K562 (cell line): ENCODE data around the gene PITX1. TPM values are rescaled to one million over a fixed set of nuclear protein-coding genes. Genes with fewer than 3 reads are reported as not detected.

ENCODE experiments used
- ATAC-seq: fragments of 200-7000 bp; cut with Tn5 transposase; 3 replicates; pipeline ENCODE4 v1.9.1; 2020; ENCODE audit warnings: moderate library complexity
- BruUV-seq: library from RNA; stranded (reverse); fragments of 400-500 nt; replicated peaks from 2 replicates; lab custom pipeline; 2021; lab: Mats Ljungman, UMichigan
- CTCF ChIA-PET: fragments of 300-600 bp; formaldehyde crosslinking; extraction: SDS; loops from one replicate; lab custom pipeline; 2021; ENCODE audit warnings: low intra/inter-chr PET ratio; lab: Yijun Ruan, JAX
- POLR2A ChIA-PET: fragments of 300-600, 350-650 bp; sonication (Branson Sonifier 250); formaldehyde crosslinking; extraction: SDS; loops from one replicate; lab custom pipeline; 2021; ENCODE audit warnings: antibody characterized with exemption, inconsistent platforms; lab: Yijun Ruan, JAX
- DNase-seq, 4 experiments: peaks; one replicate each; pipeline versions ENCODE4 v3.0.0 to v3.0.0-alpha.2; 2011 to 2018; ENCODE audit warnings: low spot score in 3 of 4, mixed read lengths in 3 of 4; ENCODE audit errors: extremely low read depth in 1 of 4
- FAIRE-seq: peaks from 2 replicates; lab custom pipeline; 2011; peaks lifted over from hg19 to GRCh38; lab: Jason Lieb, UNC
- H2AFZ ChIP-seq: 2 replicates; pipeline ENCODE4 v1.6.0; 2011; ENCODE audit warnings: low read depth, low read length, control low read depth, inconsistent platforms
- H3K27ac ChIP-seq: fragments of 200-600 bp; 3 replicates; pipeline ENCODE4 v1.8.0; 2011; ENCODE audit warnings: low read depth, mild to moderate bottlenecking, control low read depth, inconsistent platforms, low read length, moderate library complexity, mixed read lengths; ENCODE audit errors: extremely low read depth
- H3K27me3 ChIP-seq, 2 experiments: fragments of 300-600 bp in 1 of 2; 2 replicates in 1 of 2; 3 replicates in 1 of 2; pipeline versions ENCODE4 v1.6.0 to v1.8.0; 2011; ENCODE audit warnings: inconsistent platforms in 2 of 2, low read length in 2 of 2, mild to moderate bottlenecking in 1 of 2, mixed read lengths in 1 of 2, moderate library complexity in 1 of 2; ENCODE audit not compliant: control insufficient read depth in 2 of 2, insufficient read depth in 2 of 2
- H3K36me3 ChIP-seq: fragments of 300-600 bp; 3 replicates; pipeline ENCODE4 v1.8.0; 2011; ENCODE audit warnings: mild to moderate bottlenecking, low read length, inconsistent platforms; ENCODE audit not compliant: control insufficient read depth, insufficient read depth
- H3K4me1 ChIP-seq, 2 experiments: fragments of 200-600 bp in 1 of 2; replicated peaks in 1 of 2; 2 replicates in 1 of 2; 3 replicates in 1 of 2; pipeline versions ENCODE4 v1.5.1 to v1.8.0; 2011; ENCODE audit warnings: inconsistent platforms in 2 of 2, low read length in 2 of 2, mild to moderate bottlenecking in 1 of 2, mixed read lengths in 1 of 2, moderate library complexity in 1 of 2; ENCODE audit not compliant: control insufficient read depth in 2 of 2, insufficient read depth in 2 of 2
- H3K4me2 ChIP-seq: 2 replicates; pipeline ENCODE4 v1.6.1; 2011; ENCODE audit warnings: low read length, control low read depth, inconsistent platforms, mixed read lengths; ENCODE audit not compliant: insufficient read depth
- H3K4me3 ChIP-seq: fragments of 200-600 bp; sonication (generic), shearing (Covaris generic); 2 replicates; pipeline ENCODE4 v1.5.1; 2016; ENCODE audit warnings: control low read depth, inconsistent platforms
- H3K79me2 ChIP-seq: fragments of 200-600 bp; 3 replicates; pipeline ENCODE4 v1.8.0; 2011; ENCODE audit warnings: low read length, inconsistent platforms; ENCODE audit not compliant: control insufficient read depth, insufficient read depth
- H3K9ac ChIP-seq, 2 experiments: 2 replicates each; pipeline versions ENCODE4 v1.6.0 to v1.6.1; 2011; ENCODE audit warnings: low read depth in 2 of 2, low read length in 2 of 2, control low read depth in 1 of 2, inconsistent platforms in 1 of 2, mild to moderate bottlenecking in 1 of 2, mixed read lengths in 1 of 2; ENCODE audit not compliant: insufficient read depth in 1 of 2
- H3K9me1 ChIP-seq: one replicate; pipeline ENCODE4 v1.6.0; 2011; ENCODE audit warnings: inconsistent platforms, mild to moderate bottlenecking, low read length, moderate library complexity; ENCODE audit not compliant: control insufficient read depth, insufficient read depth
- H3K9me3 ChIP-seq: replicated peaks from 2 replicates; pipeline ENCODE4 v1.5.1; 2011; ENCODE audit warnings: low read depth, low read length, inconsistent platforms; ENCODE audit not compliant: control insufficient read depth, insufficient read depth
- H4K20me1 ChIP-seq: replicated peaks from 2 replicates; pipeline ENCODE4 v1.6.1; 2011; ENCODE audit warnings: low read length, inconsistent platforms, mixed read lengths; ENCODE audit not compliant: control insufficient read depth, insufficient read depth
- ATF6 ChIP-seq: sonication (generic); formaldehyde crosslinking; IDR thresholded peaks from 2 replicates; pipeline ENCODE4 v1.4.0; 2020; ENCODE audit warnings: mild to moderate bottlenecking, missing genetic modification reagents
- CHD1 ChIP-seq: fragments of 200-600 bp; sonication (generic); IDR thresholded peaks from one replicate; pipeline ENCODE4 v1.6.1; 2012; ENCODE audit warnings: mild to moderate bottlenecking, moderate library complexity, low read length, inconsistent platforms
- ESRRA ChIP-seq: fragments of 450-650 bp; IDR thresholded peaks from 2 replicates; pipeline ENCODE4 v1.6.1; 2014; ENCODE audit warnings: low read depth, mild to moderate bottlenecking, moderate library complexity, borderline replicate concordance
- EZH2 ChIP-seq: IDR thresholded peaks from 2 replicates; pipeline ENCODE4 v1.6.1; 2012; ENCODE audit warnings: low read depth, mild to moderate bottlenecking, inconsistent platforms, low read length, borderline replicate concordance
- GATA2 ChIP-seq: sonication (generic); formaldehyde crosslinking; IDR thresholded peaks from 2 replicates; pipeline ENCODE4 v1.4.0; 2020; ENCODE audit warnings: mild to moderate bottlenecking, missing genetic modification reagents
- HDAC1 ChIP-seq, 2 experiments: fragments of 450-650 bp; IDR thresholded peaks; 2 replicates each; pipeline ENCODE4 v1.6.1; 2016 to 2017; ENCODE audit warnings: inconsistent platforms in 1 of 2, mild to moderate bottlenecking in 1 of 2, moderate library complexity in 1 of 2
- HMG20B ChIP-seq: fragments of 250-450 bp; sonication (Bioruptor Pico); IDR thresholded peaks from 2 replicates; pipeline ENCODE4 v1.5.0; 2021; ENCODE audit warnings: mild to moderate bottlenecking
- KLF1 ChIP-seq: fragments of 450-650 bp; IDR thresholded peaks from 2 replicates; pipeline ENCODE4 v1.6.1; 2016; ENCODE audit warnings: missing genetic modification characterization, missing compliant biosample characterization
- PURB ChIP-seq: sonication (generic); formaldehyde crosslinking; IDR thresholded peaks from 2 replicates; pipeline ENCODE4 v1.9.0; 2021; ENCODE audit warnings: low read depth, mild to moderate bottlenecking, missing genetic modification reagents
- RBFOX2 ChIP-seq: fragments of 200-400 bp; formaldehyde crosslinking; IDR thresholded peaks from 2 replicates; pipeline ENCODE4 v1.6.1; 2017; ENCODE audit warnings: low read depth, mild to moderate bottlenecking, low read length, moderate library complexity
- WGBS: fragments of 100-300 bp; shearing (Covaris generic); methylation state at CpG from one replicate; pipeline ENCODE4 v1.1.6; 2016; ENCODE audit warnings: low coverage, mixed read lengths; ENCODE audit not compliant: insufficient coverage; ENCODE audit errors: missing lambda C conversion rate; 5-methylcytosine and 5-hydroxymethylcytosine counted together
- in situ Hi-C: fragments of 300-500 bp; cut with MboI; formaldehyde crosslinking; loops from 4 replicates; pipeline ENCODE4 v1.15.0; 2018; ENCODE audit warnings: inconsistent platforms, mixed read lengths
- intact Hi-C: fragments of 100-400 bp; cut with micrococcal nuclease; formaldehyde crosslinking; loops from 2 replicates; pipeline ENCODE4 v1.14.2; 2022
- polyA plus RNA-seq, 8 experiments: library from polyadenylated mRNA; depleted of rRNA in 4 of 8; stranded (reverse) in 5 of 8; unstranded in 3 of 8; fragments of >200 nt; fragmentation: Nextera tagmentation in 2 of 8; fragmentation: Illumina TruSeq in 1 of 8; extraction: Ambion mirVana in 2 of 8; extraction: Trizol in 1 of 8; gene quantifications; 2 replicates each; pipeline versions ENCODE4 v1.2.1 to v1.2.3, GENCODE V29; 2011 to 2014; ENCODE audit warnings: inconsistent platforms in 1 of 8, missing spikeins in 1 of 8
- total RNA-seq, 7 experiments: library from RNA; depleted of rRNA in 6 of 7; stranded (reverse); fragments of >200 nt in 6 of 7; fragmentation: Illumina TruSeq in 2 of 7; extraction: Trizol in 2 of 7; gene quantifications; 2 replicates each; pipeline versions ENCODE4 v1.2.1 to v1.2.3, GENCODE V29; 2011 to 2021; ENCODE audit warnings: low replicate concordance in 1 of 7

Gene PITX1
- total and polyA plus RNA-seq, 9 of the 15 experiments (the other 6 are each of a cell fraction or from before 2014, with no cell fraction given) = 0.13 to 88.2 (median 24.9) TPM

GRCh38 chr5:135051399-135051798, 17.4 kb upstream of the PITX1 start (continued):
- no peak for TF ChIP-seq KLF1
- no peak for TF ChIP-seq ATF6 (CRISPR knock-in tag)
- no peak for TF ChIP-seq HDAC1 (IDR thresholded peaks at IDR 0.05)
- 0 out of 2 replicates have a peak, but pooled peaks have one; percentile 53 for TF ChIP-seq ESRRA
- TF ChIP-seq GATA2 (CRISPR knock-in tag) = no peak

- Histone ChIP-seq H2AFZ (no peak overlapping the region), H3K36me3 (no peaks in the 10 kb centered on the region)
- intact Hi-C loops = no loop called here
- no peak for DNase-seq
- POLR2A ChIA-PET = no interaction called here
- TF ChIP-seq PURB (CRISPR knock-in tag) (no peak), CHD1 (no peak), RBFOX2 (0 out of 2 replicates have a peak, but pooled peaks have one; percentile 13), HMG20B (CRISPR knock-in tag) (no peak), EZH2 (no peak)
- TF ChIP-seq, all 486 proteins: peak for 1
- Histone ChIP-seq H3K27me3 (no peaks in the 10 kb centered on the region), H3K27ac (no peak overlapping the region), H3K4me2 (no peak overlapping the region), H3K9me3 (no peaks in the 10 kb centered on the region), H4K20me1 (0 out of 2 replicates have a peak, but pooled peaks cover 5% of the 10 kb centered on the region), H3K9ac (0 out of 4 replicates have a peak overlapping the region, but pooled peaks of 1 of the 2 experiments have one; percentile 3), H3K9me1 (no peaks in the 10 kb centered on the region), H3K4me3 (no peak overlapping the region), H3K4me1 (peaks cover 26 to 35% of the 10 kb centered on the region in 2 experiments; a peak in 4 of 5 replicates), H3K79me2 (no peaks in the 10 kb centered on the region)
- 96% methylated on average over 9 of the region's 45 CpGs for WGBS
- in situ Hi-C loops = no loop called here
- ATAC-seq = no peak
- CTCF ChIA-PET = no interaction called here
- no peak for FAIRE-seq
- BruUV-seq = no TSS peak
These were observed 16.3 kb upstream of the PITX1 start for GRCh38 chr5:135050244-135050767.
